Peyer's patch (tissue), 4 donors: Measurements from ENCODE around the gene SHE.

ENCODE experiments used
- POLR2A ChIP-seq, 2 donors: fragments of 450-650 bp; IDR thresholded peaks; one replicate each; pipeline ENCODE4 v1.5.1; 2017; ENCODE audit warnings: antibody characterized with exemption in 2 of 2, mild to moderate bottlenecking in 2 of 2, moderate library complexity in 2 of 2
- TF ChIP-seq, protein P1 (sequence below), 6 experiments: fragments of 450-650 bp in 4 of 6; fragments of 200-600 bp in 2 of 6; sonication (generic) in 1 of 6; IDR thresholded peaks; one replicate each; pipeline ENCODE4 v1.5.1; 2017 to 2019; ENCODE audit warnings: antibody characterized with exemption in 6 of 6, mild to moderate bottlenecking in 3 of 6, moderate library complexity in 1 of 6

- TF ChIP-seq POLR2A (IDR thresholded peaks at IDR 0.05): no peak
- TF ChIP-seq, protein P1, sequence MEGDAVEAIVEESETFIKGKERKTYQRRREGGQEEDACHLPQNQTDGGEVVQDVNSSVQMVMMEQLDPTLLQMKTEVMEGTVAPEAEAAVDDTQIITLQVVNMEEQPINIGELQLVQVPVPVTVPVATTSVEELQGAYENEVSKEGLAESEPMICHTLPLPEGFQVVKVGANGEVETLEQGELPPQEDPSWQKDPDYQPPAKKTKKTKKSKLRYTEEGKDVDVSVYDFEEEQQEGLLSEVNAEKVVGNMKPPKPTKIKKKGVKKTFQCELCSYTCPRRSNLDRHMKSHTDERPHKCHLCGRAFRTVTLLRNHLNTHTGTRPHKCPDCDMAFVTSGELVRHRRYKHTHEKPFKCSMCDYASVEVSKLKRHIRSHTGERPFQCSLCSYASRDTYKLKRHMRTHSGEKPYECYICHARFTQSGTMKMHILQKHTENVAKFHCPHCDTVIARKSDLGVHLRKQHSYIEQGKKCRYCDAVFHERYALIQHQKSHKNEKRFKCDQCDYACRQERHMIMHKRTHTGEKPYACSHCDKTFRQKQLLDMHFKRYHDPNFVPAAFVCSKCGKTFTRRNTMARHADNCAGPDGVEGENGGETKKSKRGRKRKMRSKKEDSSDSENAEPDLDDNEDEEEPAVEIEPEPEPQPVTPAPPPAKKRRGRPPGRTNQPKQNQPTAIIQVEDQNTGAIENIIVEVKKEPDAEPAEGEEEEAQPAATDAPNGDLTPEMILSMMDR (IDR thresholded peaks at IDR 0.05): no peak
Measured at GRCh38 chr1:154524881-154525280, 22.7 kb upstream of the SHE start.
